Activated B cell treated with CpG ODN at 0.5 μM for 24 hours (primary cell): Measurements from ENCODE around the gene PCDHGA11. TPM values are rescaled to one million over a fixed set of nuclear protein-coding genes. Genes with fewer than 3 reads are reported as not detected.

Experiments
- total RNA-seq: library from RNA; stranded (reverse); gene quantifications from 2 replicates; pipeline ENCODE4 v1.2.3, GENCODE V29; 2022

The PCDHGA11 gene
- total RNA-seq, 1 donor from 2014 or later: 0.73 TPM

Other genes starting within 250 kb of the PCDHGA11 start
- not detected in 2 replicates for gene PCDHB7, start 248.4 kb upstream of the PCDHGA11 start, total RNA-seq
- not detected in 2 replicates for gene PCDHB8, start 243.3 kb upstream of the PCDHGA11 start, total RNA-seq
- not detected in 2 replicates for gene PCDHB16, start 238.7 kb upstream of the PCDHGA11 start, total RNA-seq
- 0.27 and 0.29 TPM in 2 replicates for gene PCDHB9, start 233.9 kb upstream of the PCDHGA11 start, total RNA-seq
- gene PCDHB10, start 228.7 kb upstream of the PCDHGA11 start, total RNA-seq: 0.07 TPM in 1 of 2 replicates, not detected in the other
- gene PCDHB11, start 221.4 kb upstream of the PCDHGA11 start, total RNA-seq: not detected in 2 replicates
- not detected in 2 replicates for gene PCDHB12, start 212.3 kb upstream of the PCDHGA11 start, total RNA-seq
- 0.07 and 0.09 TPM in 2 replicates for gene PCDHB13, start 207.1 kb upstream of the PCDHGA11 start, total RNA-seq
- gene PCDHB14, start 197.7 kb upstream of the PCDHGA11 start, total RNA-seq: 0.11 TPM in 1 of 2 replicates, not detected in the other
- not detected in 2 replicates for gene PCDHB15, start 175.7 kb upstream of the PCDHGA11 start, total RNA-seq
- gene SLC25A2, start 117.0 kb upstream of the PCDHGA11 start, total RNA-seq: 2.6 and 3.9 TPM in 2 replicates
- 86.7 and 87.3 TPM in 2 replicates for gene TAF7, start 100.3 kb upstream of the PCDHGA11 start, total RNA-seq
- 0.20 and 0.29 TPM in 2 replicates for gene PCDHGA1, start 90.5 kb upstream of the PCDHGA11 start, total RNA-seq
- gene PCDHGA2, start 82.3 kb upstream of the PCDHGA11 start, total RNA-seq: 0.09 and 0.15 TPM in 2 replicates
- 0.20 and 0.51 TPM in 2 replicates for gene PCDHGA3, start 77.2 kb upstream of the PCDHGA11 start, total RNA-seq
- 0.37 and 0.44 TPM in 2 replicates for gene PCDHGB1, start 71.0 kb upstream of the PCDHGA11 start, total RNA-seq
- gene PCDHGA4, start 66.0 kb upstream of the PCDHGA11 start, total RNA-seq: 0.34 and 0.75 TPM in 2 replicates
- gene PCDHGB2, start 61.1 kb upstream of the PCDHGA11 start, total RNA-seq: 2.2 and 2.6 TPM in 2 replicates
- gene PCDHGA5, start 56.9 kb upstream of the PCDHGA11 start, total RNA-seq: 1.1 and 1.2 TPM in 2 replicates
- 2.0 and 2.6 TPM in 2 replicates for gene PCDHGB3, start 50.8 kb upstream of the PCDHGA11 start, total RNA-seq
- 1.8 and 2.3 TPM in 2 replicates for gene PCDHGA6, start 47.2 kb upstream of the PCDHGA11 start, total RNA-seq
- gene PCDHGA7, start 38.3 kb upstream of the PCDHGA11 start, total RNA-seq: 1.3 and 1.6 TPM in 2 replicates
- gene PCDHGB4, start 33.4 kb upstream of the PCDHGA11 start, total RNA-seq: 0.91 and 1.2 TPM in 2 replicates
- gene PCDHGA8, start 28.4 kb upstream of the PCDHGA11 start, total RNA-seq: 0.54 and 0.69 TPM in 2 replicates
- 1.8 and 2.7 TPM in 2 replicates for gene PCDHGB5, start 23.1 kb upstream of the PCDHGA11 start, total RNA-seq
- 1.1 and 1.3 TPM in 2 replicates for gene PCDHGA9, start 18.3 kb upstream of the PCDHGA11 start, total RNA-seq
- 1.2 and 1.6 TPM in 2 replicates for gene PCDHGB6, start 13.0 kb upstream of the PCDHGA11 start, total RNA-seq
- gene PCDHGA10, start 8.1 kb upstream of the PCDHGA11 start, total RNA-seq: 1.2 and 1.3 TPM in 2 replicates
- 1.2 and 1.4 TPM in 2 replicates for gene PCDHGB7, start 3.4 kb upstream of the PCDHGA11 start, total RNA-seq
- gene PCDHGA12, start 9.5 kb downstream of the PCDHGA11 start, total RNA-seq: 1.3 and 1.6 TPM in 2 replicates
- 2.6 and 3.3 TPM in 2 replicates for gene PCDHGC3, start 54.9 kb downstream of the PCDHGA11 start, total RNA-seq
- 0.69 TPM in 2 replicates for gene PCDHGC4, start 64.0 kb downstream of the PCDHGA11 start, total RNA-seq
- 0.24 and 0.38 TPM in 2 replicates for gene PCDHGC5, start 68.0 kb downstream of the PCDHGA11 start, total RNA-seq
- 136 and 138 TPM in 2 replicates for gene DIAPH1, start 197.9 kb downstream of the PCDHGA11 start, total RNA-seq
- gene HDAC3, start 215.8 kb downstream of the PCDHGA11 start, total RNA-seq: 101 and 102 TPM in 2 replicates
- 16.8 and 18.9 TPM in 2 replicates for gene RELL2, start 215.9 kb downstream of the PCDHGA11 start, total RNA-seq
- 63.2 and 79.5 TPM in 2 replicates for gene FCHSD1, start 230.4 kb downstream of the PCDHGA11 start, total RNA-seq